Measurements from ENCODE around the gene PRPF6.

DNA sequence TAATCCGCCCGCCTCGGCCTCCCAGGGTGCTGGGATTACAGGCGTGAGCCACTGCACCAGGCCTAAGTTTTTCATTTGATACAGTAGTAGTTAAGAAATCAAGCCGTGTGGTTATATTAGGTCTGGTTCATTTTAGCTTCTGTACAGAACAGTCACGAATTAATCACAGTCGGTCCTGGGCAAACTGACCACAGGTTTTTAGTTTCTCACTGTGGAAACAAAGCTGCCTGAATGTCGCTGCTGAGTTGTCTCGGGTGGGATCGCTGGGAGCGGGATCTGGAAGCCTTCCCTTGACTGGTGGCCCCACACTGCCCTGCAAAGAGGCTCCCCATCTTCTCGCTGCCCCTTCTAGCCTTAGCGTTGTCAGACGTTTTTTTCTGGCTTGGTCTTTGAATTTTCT, 43.3 kb upstream of the PRPF6 start:
- TF ChIP-seq, protein P1, sequence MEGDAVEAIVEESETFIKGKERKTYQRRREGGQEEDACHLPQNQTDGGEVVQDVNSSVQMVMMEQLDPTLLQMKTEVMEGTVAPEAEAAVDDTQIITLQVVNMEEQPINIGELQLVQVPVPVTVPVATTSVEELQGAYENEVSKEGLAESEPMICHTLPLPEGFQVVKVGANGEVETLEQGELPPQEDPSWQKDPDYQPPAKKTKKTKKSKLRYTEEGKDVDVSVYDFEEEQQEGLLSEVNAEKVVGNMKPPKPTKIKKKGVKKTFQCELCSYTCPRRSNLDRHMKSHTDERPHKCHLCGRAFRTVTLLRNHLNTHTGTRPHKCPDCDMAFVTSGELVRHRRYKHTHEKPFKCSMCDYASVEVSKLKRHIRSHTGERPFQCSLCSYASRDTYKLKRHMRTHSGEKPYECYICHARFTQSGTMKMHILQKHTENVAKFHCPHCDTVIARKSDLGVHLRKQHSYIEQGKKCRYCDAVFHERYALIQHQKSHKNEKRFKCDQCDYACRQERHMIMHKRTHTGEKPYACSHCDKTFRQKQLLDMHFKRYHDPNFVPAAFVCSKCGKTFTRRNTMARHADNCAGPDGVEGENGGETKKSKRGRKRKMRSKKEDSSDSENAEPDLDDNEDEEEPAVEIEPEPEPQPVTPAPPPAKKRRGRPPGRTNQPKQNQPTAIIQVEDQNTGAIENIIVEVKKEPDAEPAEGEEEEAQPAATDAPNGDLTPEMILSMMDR (IDR thresholded peaks at IDR 0.05), result no peak
- TF ChIP-seq POLR2AphosphoS5 (IDR thresholded peaks at IDR 0.05; ENCODE audit: low read depth, low read length), result no peak
- TF ChIP-seq, protein P2, sequence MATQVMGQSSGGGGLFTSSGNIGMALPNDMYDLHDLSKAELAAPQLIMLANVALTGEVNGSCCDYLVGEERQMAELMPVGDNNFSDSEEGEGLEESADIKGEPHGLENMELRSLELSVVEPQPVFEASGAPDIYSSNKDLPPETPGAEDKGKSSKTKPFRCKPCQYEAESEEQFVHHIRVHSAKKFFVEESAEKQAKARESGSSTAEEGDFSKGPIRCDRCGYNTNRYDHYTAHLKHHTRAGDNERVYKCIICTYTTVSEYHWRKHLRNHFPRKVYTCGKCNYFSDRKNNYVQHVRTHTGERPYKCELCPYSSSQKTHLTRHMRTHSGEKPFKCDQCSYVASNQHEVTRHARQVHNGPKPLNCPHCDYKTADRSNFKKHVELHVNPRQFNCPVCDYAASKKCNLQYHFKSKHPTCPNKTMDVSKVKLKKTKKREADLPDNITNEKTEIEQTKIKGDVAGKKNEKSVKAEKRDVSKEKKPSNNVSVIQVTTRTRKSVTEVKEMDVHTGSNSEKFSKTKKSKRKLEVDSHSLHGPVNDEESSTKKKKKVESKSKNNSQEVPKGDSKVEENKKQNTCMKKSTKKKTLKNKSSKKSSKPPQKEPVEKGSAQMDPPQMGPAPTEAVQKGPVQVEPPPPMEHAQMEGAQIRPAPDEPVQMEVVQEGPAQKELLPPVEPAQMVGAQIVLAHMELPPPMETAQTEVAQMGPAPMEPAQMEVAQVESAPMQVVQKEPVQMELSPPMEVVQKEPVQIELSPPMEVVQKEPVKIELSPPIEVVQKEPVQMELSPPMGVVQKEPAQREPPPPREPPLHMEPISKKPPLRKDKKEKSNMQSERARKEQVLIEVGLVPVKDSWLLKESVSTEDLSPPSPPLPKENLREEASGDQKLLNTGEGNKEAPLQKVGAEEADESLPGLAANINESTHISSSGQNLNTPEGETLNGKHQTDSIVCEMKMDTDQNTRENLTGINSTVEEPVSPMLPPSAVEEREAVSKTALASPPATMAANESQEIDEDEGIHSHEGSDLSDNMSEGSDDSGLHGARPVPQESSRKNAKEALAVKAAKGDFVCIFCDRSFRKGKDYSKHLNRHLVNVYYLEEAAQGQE (IDR thresholded peaks at IDR 0.05; ENCODE audit: insufficient read depth in 1 of 2, low read depth in 2 of 2, low read length in 1 of 2), result no peak
- no peak for TF ChIP-seq TCF7L2 (IDR thresholded peaks at IDR 0.05; ENCODE audit: low read depth, low read length)
